Hindlimb muscle (tissue), 1 donor: ENCODE results near the gene SH3BP5. TPM values are rescaled to one million over a fixed set of nuclear protein-coding genes. Genes with fewer than 3 reads are reported as not detected.
A peak's percentile ranks its signal among the peaks of the same experiment; 100 is the strongest.

Experiments
- DNase-seq: peaks from one replicate; pipeline ENCODE4 v3.0.0-alpha.2; 2013
- polyA plus RNA-seq: library from polyadenylated mRNA; unstranded; fragments of 120-200 nt; gene quantifications from one replicate; pipeline ENCODE4 v1.2.1, GENCODE V29; 2013; ENCODE audit not compliant: insufficient read length

SH3BP5 gene
- polyA plus RNA-seq, 1 donor = 31.9 TPM

DNA sequence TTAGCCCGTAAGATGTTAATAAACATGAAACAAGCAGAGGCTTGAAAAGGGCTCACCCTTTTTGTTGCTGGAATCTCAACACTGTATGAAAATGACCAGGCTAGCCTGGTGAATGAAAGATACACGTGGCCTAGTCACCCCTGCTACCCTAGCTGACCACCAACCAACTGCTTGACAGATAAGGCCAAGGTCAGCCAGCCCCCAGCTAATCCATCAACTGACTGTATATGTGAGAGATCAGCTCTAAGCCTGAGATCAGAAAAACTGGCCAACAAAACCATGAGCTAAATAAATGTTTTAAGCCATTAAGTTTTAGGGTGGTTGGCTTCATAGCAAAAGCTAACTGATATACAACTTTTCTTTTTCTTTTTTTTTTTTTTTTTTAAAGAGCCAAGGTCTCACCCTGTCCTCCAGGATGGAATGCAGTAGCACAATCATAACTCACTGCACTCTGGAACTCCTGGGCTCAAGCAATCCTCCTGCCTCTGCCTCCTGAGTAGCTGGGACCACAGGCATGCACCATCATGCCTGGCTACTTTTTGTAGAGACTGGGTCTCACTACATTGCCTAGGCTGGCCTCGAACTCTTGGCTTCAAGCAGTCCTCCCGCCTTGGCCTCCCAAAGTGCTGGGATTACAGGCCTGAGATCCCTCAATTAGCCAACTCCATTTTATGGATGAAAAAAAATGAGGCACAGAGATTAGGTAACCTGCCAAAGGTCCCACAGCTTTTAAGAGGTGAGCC is 34.6 kb downstream of the SH3BP5 start:
- no peak for DNase-seq

- peak; percentile 41 for DNase-seq
Observed at GRCh38 chr3:15295506-15295905, 36.9 kb downstream of the SH3BP5 start.

- DNase-seq = no peak
Observed at GRCh38 chr3:15294929-15295328, 37.5 kb downstream of the SH3BP5 start.

DNA sequence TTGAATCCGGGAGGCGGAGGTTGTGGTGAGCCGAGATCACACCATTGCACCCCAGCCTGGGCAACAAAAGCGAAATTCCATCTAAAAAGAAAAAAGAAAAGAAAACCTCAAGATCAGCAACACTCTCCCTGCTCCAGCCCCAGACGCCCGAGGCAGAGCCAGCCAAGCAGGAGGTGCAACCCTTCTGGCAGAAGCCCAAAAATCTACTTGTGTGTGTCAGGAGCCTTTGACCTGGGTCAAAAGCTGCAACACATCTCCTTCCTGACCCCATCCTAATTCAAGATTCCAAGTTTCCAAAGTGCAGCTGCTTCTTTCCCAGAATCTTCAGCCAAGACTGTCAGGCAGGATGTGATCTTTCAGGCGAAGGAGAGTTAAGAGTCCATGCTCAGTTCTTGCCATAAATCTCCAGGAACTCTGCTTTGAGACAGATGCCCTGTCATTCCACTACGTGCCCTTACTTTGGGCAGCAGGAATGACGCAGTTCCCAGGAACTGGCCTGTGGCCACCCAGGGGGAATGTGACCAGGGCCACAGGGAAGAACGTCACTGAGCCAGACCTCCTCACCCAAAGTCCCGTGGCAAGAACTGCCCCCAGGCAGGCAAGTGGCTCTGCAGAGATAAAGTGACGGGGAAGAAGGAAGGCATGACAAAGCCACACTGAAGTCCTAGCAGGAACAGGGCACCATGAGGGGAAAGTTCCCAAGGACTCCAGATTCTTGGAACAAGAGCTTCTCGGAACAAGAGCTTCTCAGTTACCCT is 39.4 kb downstream of the SH3BP5 start:
- peak; percentile 49 for DNase-seq

DNA sequence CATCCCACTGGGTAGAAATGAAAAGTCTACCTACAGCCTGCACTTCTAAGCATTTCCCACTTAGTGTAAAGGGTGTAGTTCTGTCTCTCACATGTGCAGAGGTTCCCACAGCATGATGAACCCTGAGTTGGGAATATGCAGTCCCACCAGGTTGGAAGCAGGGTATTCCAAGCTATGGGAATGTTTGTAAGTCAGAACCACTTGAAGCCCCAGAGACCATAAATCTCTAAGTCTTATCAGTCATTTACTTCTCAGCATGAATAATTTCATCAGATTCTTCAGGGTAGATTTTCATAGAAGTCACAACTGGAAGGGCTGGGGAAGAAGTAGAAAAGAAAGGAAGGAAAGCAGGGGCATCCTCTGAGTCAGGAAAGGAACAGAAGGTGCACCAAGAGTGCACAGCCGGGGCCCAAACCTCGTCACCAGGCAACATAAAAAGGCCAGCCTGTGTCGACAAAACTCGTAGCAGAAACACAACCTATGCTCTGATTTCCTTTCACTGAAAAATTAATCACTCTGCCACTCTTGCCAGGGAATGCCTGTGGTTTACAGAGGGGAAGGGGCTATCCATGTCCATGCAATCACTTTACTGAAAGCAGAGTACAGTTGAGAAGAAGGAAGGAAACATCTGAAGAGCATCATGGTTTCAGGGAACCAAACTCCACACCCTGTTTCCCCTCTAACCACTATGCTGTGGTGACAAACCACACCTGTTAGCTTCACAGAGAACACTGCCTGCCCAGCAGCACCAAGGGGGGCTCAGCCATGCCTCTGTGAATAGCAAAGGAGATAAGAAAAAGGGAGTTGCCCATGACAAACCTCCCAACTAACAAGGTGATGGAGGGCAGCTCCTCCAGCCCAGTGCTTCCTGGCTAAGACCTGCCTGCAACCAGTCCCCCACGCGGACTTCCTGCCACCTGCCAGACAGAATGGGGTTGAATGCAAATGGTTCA is 40.5 kb downstream of the SH3BP5 start:
- DNase-seq = no peak

DNA sequence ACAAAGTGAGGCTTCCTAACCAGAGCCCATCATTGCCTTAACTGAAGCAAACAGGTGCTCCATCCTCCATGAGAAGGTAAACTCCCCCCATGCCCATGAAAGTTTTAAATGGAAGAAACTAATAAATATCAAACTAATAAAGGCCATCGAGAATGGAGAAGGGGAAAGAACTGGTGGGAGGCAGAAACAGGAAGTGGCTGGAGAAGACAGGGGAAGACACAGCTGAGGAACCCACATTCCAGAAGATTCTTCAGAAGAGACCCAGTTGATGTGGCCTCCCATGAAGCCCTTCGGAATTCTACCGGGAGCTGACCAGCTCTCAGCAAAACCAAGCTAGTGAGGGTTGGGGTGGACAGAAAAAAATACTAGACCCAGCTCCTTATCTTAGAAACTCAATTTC is 41.6 kb downstream of the SH3BP5 start:
- no peak for DNase-seq

DNA sequence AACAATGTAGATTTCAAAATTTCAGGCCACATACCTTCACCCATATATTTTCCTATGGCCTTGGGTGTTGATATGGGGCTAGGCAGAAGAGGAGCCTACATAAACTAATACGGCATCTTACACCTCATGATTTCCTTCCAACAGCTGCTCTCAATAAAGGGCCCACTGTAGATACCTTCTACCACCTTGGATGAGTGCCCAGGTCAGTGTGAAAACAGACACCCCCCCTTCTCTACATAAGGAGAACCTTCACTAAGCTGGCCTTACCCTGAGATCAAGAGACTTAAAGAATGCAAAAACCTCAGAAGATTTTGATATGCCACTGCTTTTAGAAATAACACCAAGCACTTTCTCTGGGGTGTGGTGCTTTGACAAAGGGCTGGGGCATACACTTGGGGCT is 42.7 kb downstream of the SH3BP5 start:
- DNase-seq = no peak

- DNase-seq = no peak
Observed at GRCh38 chr3:15288331-15289035, 43.9 kb downstream of the SH3BP5 start.

DNA sequence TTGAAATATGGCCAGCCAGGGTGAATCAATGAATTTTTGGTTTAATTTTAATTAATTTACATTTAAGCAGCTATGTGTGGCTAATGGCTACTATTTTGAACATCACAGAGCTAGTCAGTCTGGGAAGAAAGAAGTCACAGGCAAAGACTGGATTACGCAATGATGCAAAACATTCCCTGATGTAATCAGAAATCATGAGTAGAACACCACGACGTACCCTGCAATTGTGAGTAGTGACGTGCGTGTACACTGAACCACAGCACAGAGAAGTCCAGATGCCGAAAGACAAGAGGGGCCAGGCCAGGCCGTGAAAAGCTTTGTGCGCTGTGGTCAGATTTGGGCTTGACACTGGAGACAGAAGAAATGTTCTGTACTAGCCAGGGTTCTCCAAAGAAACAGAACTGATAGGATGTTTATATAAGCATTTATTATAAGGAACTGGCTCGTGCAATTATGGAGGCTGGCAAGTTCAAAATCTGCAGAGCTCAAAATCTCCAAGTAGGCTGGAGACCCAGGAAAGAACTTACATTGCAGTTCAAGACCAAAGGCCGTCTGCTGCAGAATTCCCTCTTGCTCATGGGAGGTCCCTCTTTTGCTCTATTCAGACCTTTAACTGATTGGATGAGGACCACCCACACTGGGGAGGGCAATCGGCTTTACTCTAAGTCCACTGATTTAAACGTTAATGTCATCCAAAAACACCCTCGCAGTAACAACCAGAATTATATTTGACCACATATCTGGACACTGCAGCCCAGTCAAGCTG is 44.6 kb downstream of the SH3BP5 start:
- no peak for DNase-seq

- no peak for DNase-seq
Observed at GRCh38 chr3:15286022-15286421, 46.4 kb downstream of the SH3BP5 start.

GRCh38 chr3:15284121-15284889 is 48.1 kb downstream of the SH3BP5 start:
- DNase-seq = no peak

DNA sequence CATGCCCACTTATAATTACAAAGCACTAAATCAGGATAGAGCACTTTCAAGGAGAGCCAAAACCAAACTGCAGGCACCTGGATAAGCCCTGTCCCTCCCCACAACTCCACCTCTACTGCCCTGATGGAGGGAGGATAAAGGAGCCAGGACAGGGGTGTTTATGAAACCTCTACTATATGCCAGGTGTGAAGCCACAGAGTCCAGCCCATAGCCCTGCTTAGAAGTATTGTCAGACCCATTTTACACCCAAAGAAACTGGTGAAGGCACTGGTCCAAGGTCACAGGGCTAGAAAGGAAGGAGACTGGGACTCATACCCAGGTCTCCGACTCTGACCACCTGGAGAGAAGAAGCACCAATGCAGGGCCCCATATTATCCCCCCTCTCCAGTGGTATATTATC is 48.7 kb downstream of the SH3BP5 start:
- no peak for DNase-seq

- no peak for DNase-seq
Observed at GRCh38 chr3:15281817-15282216, 50.6 kb downstream of the SH3BP5 start.

DNA sequence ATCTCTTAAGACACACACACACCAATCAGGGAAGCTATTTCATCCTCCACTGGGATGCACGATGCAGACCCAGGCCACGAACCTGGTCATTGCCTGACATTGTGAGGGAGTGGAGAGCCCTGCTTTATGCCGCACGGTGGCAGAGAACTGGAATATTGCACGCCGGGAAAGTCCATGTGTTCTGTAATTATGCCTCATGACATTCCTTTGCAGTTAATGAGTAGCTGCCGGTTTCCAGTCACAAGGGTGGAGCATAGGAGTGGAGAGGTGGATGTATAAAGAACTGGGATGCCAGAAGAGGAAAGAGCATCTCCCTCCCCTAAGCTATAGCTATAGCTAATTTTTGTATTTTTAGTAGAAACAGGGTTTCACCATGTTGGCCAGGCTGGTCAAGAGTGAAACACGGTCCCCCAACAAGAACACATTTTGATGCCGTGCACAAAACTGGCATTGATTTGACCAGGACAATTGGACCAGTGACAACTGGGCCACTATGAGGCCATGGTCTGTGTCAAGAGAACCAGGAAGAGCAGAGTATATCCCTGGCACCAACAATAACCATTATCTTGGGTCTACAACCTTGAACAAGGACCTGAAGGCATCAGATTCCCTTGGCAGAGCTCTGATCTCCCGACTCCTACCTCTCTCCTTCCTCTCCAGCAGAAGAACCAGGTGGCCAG is 51.4 kb downstream of the SH3BP5 start:
- no peak for DNase-seq

GRCh38 chr3:15279671-15280402 is 52.5 kb downstream of the SH3BP5 start:
- no peak for DNase-seq

DNA sequence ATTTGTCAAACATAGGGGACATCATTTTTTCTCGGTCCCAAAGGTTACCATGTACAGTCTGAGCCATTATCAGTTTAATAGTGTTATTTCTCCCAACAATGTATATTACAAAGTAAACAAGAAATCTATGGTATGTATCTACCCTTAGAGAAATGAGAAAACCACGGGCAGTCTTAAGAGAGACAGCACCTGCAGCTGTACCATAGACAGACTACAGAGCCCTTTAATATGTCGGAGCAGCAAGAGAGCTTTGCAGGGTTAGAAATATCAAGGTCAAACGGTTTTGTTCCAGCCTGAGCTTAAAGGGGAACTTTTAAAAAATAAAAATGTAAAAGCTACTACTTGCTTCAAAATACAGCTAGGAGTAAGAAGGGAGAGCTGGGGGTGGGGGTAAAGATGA is 53.2 kb downstream of the SH3BP5 start:
- no peak for DNase-seq

- DNase-seq = no peak
Observed at GRCh38 chr3:15277861-15278500, 54.4 kb downstream of the SH3BP5 start.

DNA sequence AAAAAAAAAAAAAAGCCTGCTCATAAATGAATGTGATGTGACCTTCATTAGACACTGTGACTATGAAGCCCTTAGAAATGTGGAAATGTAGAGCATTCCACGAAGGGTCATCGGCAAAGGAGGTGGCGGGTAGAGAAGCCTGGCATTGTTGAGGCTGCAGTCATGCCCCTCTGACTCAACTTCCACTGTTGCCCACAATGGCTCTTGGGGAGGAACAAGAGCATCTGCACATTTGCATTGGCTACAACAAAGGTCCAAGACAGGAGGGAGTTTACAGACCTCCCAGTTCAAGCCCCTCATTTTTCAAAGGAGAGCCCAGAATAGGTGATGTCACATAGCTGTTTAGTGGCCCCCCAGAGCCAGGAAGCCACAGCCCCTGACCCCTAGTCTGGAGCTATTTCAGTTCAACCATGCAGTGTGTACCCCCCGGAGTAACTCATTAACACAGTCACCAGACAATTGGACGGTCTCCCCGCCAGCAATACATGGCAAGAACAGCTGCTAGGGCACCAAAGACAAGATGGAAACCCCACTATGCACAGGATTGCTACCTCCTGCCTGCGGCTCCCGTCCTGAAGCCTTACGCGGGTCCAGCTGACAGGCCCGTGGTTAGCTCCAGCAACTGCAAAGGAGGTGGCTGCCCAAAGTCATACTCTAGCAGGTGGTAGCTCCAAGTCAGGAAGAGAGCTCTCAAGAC is 56.2 kb downstream of the SH3BP5 start:
- no peak for DNase-seq
